Activated CD4-positive, alpha-beta T cell treated with anti-CD3 and anti-CD28 coated beads, Interleukin-2, amount 50 U/mL, for 4 hours (primary cell): ENCODE measurements around the gene C17orf107.
A peak's percentile ranks its signal among the peaks of the same experiment; 100 is the strongest.
"Not testable (repeated sequence)": the region's sequence is repeated elsewhere in the genome, so short reads cannot be mapped to it uniquely, and the experiment has no call there.

ENCODE experiments used
- DNase-seq, 2 experiments: peaks; one replicate each; pipeline ENCODE4 v3.0.0-alpha.2; 2020

Gene C17orf107

GRCh38 chr17:4901108-4901647 is 1.8 kb downstream of the C17orf107 start:
- no peak for DNase-seq

GRCh38 chr17:4901648-4902344 is 2.5 kb downstream of the C17orf107 start:
- DNase-seq = no peak

GRCh38 chr17:4902540-4902939 is 3.2 kb downstream of the C17orf107 start:
- DNase-seq = no peak

GRCh38 chr17:4903051-4903818 is 3.9 kb downstream of the C17orf107 start, which contains the start of gene CHRNE:
TSS of gene CHRNE (minus strand) at chr17:4903098. CDS start at chr17:4903063, 35 bp downstream.
- DNase-seq = peak; percentile 71 to 73

GRCh38 chr17:4906642-4907041 is 7.3 kb downstream of the C17orf107 start:
- not testable (repeated sequence) for DNase-seq

- no peak for DNase-seq
These were observed 9.0 kb downstream of the C17orf107 start for GRCh38 chr17:4908301-4908700.

- DNase-seq = peak; percentile 69 to 70
These were observed 9.6 kb downstream of the C17orf107 start for GRCh38 chr17:4908711-4909496.

- DNase-seq = no peak
These were observed 14.7 kb downstream of the C17orf107 start for GRCh38 chr17:4913994-4914393.

GRCh38 chr17:4914551-4914950 is 15.2 kb downstream of the C17orf107 start:
- not testable (repeated sequence) for DNase-seq

- no peak for DNase-seq
These were observed 20.2 kb downstream of the C17orf107 start for GRCh38 chr17:4919511-4920047.

- no peak for DNase-seq
These were observed 21.2 kb downstream of the C17orf107 start for GRCh38 chr17:4920351-4921048.

GRCh38 chr17:4921320-4921719 is 22.0 kb downstream of the C17orf107 start:
- DNase-seq = no peak

- DNase-seq = not testable (repeated sequence)
These were observed 27.4 kb downstream of the C17orf107 start for GRCh38 chr17:4926577-4927335.

- no peak for DNase-seq
These were observed 29.5 kb downstream of the C17orf107 start for GRCh38 chr17:4928881-4929280.

GRCh38 chr17:4931963-4932362 is 32.6 kb downstream of the C17orf107 start, which contains the start of gene GP1BA:
TSS of gene GP1BA (plus strand) at chr17:4932277. CDS start at chr17:4932605, 328 bp downstream.
- no peak for DNase-seq

GRCh38 chr17:4932756-4933155 is 33.4 kb downstream of the C17orf107 start:
- DNase-seq = no peak

- DNase-seq = no peak
These were observed 34.3 kb downstream of the C17orf107 start for GRCh38 chr17:4933646-4934045.

GRCh38 chr17:4934173-4934979 is 35.0 kb downstream of the C17orf107 start:
- no peak for DNase-seq

- DNase-seq = no peak
These were observed 36.3 kb downstream of the C17orf107 start for GRCh38 chr17:4935650-4936049.

- DNase-seq = no peak
These were observed 37.1 kb downstream of the C17orf107 start for GRCh38 chr17:4936436-4936835.
